IPS-NIHi11 (cell line): ENCODE measurements around the gene CORO2A.
A peak's percentile ranks its signal among the peaks of the same experiment; 100 is the strongest.

ENCODE experiments used
- DNase-seq: peaks from one replicate; pipeline ENCODE4 v3.0.0; 2012; ENCODE audit warnings: mixed read lengths, low spot score

The CORO2A gene

DNA sequence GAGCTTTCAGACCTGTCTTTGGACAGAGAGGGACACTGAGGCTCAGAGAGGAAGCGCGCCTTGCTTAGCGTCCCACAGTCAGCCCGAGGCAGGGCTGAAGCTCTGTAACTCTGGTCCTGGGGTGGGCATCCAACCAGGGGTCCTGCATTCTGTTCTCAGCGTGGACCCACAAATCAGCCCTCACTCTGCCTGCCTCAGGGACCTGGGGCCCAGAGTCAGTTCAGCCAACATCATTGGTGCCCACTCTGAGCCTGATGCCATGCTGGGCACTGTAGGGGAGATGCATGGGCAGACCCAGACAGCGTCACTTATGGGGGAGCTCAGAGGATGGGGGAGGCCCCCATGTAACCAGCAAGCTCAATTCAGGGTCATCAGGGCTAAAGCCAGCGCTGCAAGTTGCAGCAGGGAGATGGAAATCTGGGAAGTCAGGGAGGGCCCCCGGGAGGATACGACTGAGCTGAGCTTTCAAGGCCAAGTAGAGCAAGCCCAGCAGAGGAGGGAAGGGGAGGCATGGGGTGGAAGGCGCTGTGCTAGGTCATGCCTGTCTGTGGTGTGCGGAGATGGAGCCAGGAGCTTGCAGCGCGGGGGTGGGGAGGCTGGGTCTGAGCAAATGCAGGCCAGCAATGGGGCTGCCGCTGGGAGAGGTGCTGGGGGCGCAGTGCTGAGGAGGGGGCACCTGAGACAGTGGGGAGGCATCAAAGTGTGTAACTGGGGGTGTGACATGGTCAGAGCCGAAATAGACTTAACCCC, 21.1 kb downstream of the CORO2A start:
- DNase-seq: peak; percentile 31

GRCh38 chr9:98168941-98169488, 23.4 kb downstream of the CORO2A start:
- peak; percentile 72 for DNase-seq

DNA sequence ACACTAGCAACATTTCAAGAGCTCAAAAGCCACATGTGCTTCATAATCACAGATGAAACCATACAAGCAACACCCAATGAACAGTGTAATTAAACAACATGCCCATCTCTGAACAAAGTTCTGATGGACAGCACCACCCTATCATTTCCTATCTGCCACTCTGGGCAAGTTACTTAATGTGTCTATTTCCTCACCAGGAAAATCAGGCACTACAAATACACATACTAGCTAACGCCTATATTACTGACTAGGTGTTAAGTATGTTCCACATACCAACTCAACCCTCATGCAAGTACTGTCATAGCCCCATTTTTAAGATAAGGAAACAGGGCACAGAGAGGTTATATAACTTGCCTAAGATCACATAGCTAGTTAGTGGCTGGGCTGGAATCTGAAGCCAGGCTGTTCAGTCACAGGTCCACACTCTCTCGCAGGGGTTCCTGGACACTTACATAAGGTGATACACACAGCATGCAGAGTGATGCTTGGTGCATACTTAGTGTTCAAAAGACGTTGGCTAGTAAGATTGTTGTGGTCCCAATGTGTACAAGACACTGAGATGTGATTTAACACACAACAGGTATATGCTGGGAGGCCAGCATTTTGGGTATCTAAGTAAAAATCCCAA, 24.2 kb downstream of the CORO2A start:
- DNase-seq: no peak

- DNase-seq: no peak
These were observed 27.5 kb downstream of the CORO2A start for GRCh38 chr9:98164912-98165311.

- no peak for DNase-seq
These were observed 29.8 kb downstream of the CORO2A start for GRCh38 chr9:98162613-98163012.

GRCh38 chr9:98161851-98162250, 30.6 kb downstream of the CORO2A start:
- no peak for DNase-seq

DNA sequence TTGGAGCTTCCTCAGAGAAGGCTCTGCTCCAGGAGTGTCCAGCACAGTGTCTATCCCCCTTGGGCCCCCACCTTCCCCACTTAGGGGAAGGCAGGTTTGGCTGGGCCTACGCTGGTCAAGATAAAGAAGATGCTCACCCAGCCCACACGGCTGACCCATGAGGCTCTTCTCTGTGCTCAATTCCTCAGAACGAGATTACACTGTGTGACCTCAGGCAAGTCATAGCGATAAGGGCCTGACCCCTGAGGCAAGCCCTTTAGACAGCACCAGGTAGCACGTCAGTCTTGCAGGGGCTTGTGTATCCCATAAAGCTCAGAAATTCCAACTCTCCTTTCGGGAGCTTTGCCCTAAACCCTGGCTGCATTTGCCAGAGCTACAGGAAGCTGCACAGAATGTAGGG, 32.6 kb downstream of the CORO2A start:
- no peak for DNase-seq

DNA sequence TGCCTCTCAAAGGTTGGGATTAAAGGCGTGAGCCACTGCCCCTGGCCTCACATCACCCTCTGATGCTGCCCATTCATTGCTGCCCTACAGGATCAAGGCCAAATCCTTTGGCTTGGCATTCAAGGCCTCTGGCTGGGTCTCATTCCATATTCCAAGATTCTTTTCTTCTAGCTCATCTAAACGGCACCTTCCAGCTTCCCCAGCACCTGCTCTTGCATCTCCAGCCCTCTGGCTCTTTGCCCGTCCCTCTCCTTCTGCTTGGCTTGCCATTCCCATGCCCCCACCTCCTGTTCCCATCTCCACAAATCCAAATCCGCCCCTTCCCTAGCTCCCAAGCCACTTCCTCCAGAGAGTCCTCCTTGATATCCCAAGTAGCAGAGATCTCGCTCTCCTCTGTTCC, 33.1 kb downstream of the CORO2A start:
- DNase-seq: no peak

DNA sequence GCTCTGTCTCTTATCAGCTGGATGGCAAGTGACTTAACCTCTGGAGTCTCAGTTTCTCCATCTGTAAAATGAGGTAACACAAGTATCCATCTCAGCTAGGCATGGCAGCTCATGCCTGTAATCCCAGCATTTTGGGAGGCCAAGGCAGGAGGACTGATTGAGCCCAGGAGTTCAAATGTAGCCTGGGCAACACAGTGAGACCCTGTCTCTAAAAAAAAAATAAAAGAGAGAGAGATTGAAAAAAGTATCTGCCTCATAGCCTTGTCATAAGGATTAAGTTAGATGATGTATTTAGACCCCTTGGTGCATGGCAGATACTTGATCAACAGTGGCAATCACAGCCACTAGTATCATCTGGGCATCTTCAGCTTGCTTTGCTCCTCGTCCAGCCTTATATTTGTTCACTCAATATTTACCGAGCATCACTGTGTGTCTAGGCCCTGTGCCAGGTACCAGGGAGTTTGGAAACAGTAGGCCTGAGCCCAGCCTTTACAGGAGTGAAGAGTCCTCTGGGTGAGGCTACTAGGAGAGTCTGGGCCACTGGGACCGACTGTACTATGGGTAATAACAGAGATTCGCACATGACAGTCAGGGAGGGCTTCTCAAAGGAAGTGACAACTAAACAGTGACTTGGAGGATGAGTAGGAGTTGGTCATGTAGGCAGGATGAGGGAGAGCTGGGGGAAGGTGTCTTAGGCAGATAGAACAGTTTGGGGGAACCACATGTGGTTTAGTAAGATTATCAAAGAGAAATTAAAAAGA, 34.2 kb downstream of the CORO2A start:
- DNase-seq: no peak

DNA sequence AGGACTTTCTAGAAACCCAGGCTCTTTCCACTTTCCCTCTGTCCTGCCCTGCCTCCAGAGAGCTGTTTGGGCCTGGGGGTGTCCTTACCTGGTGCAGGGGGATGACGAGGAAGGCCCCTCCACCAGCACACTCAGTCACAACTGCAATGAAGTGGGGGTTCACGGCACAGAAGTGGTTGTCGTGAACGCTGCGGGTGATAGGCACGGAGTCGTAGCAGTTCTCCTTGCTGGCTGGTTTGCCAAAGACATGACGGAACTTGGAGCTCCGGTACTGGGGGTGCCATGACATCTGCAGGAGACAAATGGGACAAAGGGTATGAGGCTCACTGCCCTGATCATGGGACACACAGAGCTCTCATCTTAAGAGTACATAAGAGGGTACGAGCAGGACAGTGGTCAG, 35.1 kb downstream of the CORO2A start:
- no peak for DNase-seq

DNA sequence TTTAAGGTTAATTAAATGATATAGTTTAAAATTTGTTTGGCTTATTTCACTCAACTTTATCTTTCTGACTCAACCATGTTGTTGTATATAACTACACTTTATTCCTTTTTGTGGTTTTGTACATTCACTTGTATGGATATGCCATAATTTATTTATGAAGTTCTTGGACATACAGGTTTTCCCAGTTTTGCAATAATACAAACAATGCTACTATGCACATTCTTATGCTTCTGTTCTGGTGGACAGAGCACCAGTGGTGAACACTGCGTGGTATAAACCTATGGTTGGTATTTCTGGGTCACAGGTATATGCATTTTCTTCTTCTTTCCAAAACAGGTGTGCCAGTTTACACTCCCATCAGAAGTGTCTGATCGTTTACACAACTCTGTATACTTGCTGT, 37.8 kb downstream of the CORO2A start:
- DNase-seq: no peak

DNA sequence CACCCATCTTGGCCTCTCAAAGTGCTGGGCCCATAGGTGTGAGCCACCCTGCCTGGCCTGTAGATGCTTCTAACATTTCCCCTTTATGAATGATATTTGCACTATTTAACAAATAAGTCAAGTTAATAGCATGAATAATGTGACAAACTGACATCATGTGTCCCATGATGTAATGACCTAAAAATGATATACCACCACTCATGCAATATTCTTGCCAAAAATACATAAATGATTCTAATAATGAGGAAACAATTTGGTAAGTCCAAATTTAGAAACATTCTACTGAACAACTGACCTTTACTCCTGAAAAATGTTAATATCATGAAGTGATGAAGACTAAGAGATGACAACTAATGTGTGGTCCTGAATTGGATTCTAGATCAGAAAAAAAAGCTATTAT, 39.9 kb downstream of the CORO2A start:
- DNase-seq: no peak

DNA sequence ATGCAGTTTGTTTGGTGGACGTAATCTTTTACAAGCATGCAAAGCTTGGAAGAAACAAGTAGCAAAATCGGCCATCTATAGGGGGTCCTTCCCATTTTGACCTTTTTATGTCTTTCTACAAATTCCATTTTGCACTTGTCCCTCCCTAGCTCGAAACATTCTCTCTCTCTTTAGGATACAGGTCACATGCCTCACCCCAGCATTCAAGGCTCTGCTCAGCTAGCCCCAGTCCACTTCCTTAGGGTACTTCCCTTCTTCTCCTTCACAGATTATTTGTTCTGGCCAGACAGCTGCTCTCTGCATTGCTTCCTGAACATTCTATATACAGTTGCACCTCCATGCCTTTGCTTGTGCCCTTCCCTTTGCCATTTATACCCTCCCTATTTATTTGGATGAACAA, 41.7 kb downstream of the CORO2A start:
- DNase-seq: no peak

- no peak for DNase-seq
These were observed 42.3 kb downstream of the CORO2A start for GRCh38 chr9:98150164-98150563.

DNA sequence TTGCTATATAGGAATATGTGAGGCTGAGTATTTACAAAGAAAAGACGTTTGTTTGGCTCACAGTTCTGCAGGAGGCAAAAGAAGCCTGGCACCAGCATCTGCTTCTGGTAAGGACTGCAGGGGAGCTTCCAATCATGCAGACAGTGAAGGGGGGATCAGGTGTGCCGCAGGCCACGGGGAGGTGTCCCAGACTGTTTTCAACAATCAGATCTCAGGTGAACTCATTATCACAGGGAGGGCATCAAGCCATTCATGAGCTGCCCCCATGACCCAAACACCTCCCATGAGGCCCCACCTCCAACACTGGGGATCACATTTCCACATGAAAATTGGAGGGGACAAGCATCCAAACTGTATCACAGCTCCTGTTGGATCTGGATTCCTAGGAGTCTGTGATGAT, 43.0 kb downstream of the CORO2A start:
- no peak for DNase-seq

GRCh38 chr9:98148486-98148885, 44.0 kb downstream of the CORO2A start:
- no peak for DNase-seq

GRCh38 chr9:98147582-98147981, 44.9 kb downstream of the CORO2A start:
- DNase-seq: no peak

DNA sequence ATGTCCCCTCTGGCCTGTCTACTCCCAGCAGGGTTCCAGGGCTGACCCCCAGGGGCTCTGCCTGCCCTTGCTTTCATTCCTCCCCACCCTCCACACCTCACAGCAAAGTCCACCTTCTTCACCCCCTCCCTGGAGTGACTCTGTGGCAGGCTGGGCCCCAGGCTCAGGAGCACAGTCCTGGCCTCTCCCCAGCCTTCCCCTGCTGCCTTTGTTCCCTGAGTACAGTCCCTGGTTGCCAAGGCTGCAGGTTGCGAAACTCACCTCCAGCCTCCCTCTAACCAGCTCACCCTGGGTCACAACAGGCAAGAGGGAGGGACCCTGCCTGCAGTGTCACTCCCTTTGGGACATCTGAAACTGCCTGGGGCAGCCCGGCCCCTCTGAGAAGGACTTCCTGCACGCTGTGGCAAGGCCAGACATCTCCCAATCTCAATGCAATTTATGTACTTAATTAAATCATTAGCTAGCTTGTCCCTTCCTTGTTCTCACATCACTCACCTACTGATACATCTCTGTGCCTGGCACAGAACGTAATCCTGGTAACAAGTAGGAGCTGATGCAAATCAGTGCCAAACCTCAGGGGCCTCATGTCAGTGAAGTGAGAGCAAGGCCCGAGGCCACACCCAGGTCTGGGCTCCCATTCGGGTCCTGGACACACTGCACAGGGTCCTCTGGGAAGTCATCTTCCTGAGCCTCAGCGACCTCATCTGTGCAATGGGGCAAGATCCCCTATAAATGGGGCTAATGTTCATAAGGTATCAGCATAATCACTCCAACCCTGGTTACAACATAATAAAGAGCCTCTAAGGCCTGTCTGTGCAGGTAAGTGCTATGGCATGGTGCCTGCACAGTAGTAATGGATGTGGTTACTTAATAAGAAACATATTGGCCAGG, 46.1 kb downstream of the CORO2A start:
- DNase-seq: peak; percentile 67

DNA sequence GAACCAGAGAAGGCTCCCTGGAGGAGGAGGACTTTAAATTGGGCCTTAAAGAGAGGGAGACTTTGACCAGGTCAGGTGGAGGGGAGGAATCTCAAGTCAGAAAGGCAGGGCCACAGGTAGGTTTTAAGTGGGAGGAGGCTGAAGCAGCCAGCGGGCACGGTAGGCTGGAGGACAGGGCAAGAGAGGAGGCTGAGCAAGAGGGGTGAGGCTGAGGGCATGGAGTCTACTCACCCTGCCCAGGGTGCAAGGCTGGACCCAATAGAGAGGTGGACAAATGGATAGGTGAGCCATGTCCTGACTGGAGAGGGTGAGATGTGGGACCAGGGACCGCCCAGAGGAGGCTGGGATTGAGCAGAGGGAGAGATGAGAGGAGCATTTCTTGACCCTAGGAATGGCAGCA, 47.8 kb downstream of the CORO2A start:
- no peak for DNase-seq

GRCh38 chr9:98144076-98144475, 48.4 kb downstream of the CORO2A start:
- DNase-seq: no peak

- DNase-seq: no peak
These were observed 49.4 kb downstream of the CORO2A start for GRCh38 chr9:98142925-98143481.
